VCaP (cell line): ENCODE data around the gene MYL3.

Experiments used
- H3K27ac ChIP-seq: fragments of 450-650 bp; 2 replicates; pipeline ENCODE4 v1.5.1; 2017
- TF ChIP-seq, protein P1 (sequence below): fragments of 450-650 bp; conservative IDR thresholded peaks from 2 replicates; pipeline ENCODE4 v1.5.1; 2017; ENCODE audit warnings: mild to moderate bottlenecking, moderate library complexity

Gene MYL3

DNA sequence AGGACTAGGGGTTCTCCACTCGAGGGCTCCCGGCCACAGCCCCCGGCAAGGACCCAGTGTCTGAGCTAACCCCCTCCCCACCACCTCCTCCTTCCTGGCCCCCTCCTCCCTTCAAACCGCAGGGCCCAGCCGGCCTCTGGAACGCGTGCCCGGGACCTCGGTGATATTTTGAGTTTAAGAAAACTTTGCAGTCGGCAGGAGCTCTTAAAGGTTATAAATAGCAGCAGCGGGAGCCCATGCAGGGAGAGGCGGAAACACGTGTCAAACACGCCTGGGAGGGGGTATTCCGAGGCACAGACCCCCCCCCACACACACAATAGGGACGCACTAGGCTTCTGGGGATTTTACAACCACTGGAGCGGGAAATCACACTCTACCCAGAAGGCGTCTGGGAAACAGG is 11.2 kb upstream of the MYL3 start:
- TF ChIP-seq, protein P1, sequence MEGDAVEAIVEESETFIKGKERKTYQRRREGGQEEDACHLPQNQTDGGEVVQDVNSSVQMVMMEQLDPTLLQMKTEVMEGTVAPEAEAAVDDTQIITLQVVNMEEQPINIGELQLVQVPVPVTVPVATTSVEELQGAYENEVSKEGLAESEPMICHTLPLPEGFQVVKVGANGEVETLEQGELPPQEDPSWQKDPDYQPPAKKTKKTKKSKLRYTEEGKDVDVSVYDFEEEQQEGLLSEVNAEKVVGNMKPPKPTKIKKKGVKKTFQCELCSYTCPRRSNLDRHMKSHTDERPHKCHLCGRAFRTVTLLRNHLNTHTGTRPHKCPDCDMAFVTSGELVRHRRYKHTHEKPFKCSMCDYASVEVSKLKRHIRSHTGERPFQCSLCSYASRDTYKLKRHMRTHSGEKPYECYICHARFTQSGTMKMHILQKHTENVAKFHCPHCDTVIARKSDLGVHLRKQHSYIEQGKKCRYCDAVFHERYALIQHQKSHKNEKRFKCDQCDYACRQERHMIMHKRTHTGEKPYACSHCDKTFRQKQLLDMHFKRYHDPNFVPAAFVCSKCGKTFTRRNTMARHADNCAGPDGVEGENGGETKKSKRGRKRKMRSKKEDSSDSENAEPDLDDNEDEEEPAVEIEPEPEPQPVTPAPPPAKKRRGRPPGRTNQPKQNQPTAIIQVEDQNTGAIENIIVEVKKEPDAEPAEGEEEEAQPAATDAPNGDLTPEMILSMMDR = no peak
- no peak overlapping the region for H3K27ac ChIP-seq

DNA sequence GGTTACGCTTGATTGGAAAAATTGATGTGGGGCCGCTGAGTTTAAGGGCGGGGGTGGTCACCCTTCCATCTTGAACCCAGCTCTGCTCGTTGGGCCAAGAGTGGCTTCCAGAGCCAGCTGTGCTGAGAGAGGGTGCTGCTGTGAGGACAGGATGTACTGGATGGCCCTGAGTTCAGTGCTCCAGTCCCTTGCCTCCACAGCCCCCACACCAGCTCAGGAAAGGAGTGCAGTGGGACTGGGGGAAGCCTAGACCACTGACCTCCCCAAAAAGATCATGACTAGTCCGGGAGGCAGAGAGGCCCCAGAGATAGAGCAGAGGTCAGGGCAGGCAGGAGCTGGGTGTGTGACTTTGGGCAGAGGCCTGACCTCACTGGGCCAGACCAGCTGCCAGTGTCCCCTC is 10.3 kb upstream of the MYL3 start:
- TF ChIP-seq, protein P1 = no peak
- no peak overlapping the region for H3K27ac ChIP-seq

DNA sequence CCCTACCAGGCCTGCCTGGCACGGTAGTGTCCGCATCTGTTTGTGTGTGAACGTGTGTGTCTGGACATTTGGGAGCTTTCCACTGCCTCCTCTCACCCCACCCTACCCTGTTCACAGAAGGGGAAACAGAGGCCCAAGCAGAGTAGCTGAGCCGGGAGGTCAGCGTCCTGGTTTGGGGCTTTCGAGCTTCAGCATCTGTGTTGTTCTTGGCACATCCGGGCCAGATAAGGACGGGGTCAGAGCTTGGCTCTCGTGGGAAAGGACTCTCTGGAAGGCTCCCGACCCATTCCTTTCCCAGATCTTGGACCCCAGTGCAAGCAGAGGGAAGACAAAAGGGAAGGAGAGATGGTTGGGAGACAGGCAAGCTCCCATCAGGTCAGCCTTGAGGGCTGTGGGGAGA is 8.0 kb upstream of the MYL3 start:
- TF ChIP-seq, protein P1 = no peak

DNA sequence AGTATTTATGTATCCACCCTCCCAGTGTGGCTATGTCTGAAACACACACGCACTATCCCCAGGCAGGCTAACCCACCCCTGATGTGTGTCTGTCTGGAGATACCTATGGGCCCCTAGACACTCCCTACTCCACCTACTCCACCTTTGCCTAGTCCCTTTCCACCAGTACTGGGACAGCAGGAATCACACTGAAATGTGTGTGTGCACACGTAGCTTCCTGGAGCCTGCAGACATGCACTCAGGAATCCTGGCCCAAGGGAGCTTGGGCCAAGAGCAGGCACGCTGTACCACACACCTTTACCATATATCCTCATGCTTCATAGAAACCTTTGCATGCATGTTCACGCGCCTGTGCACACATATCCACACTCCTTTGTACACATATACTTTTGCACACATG is 7.4 kb upstream of the MYL3 start:
- no peak overlapping the region for H3K27ac ChIP-seq
- TF ChIP-seq, protein P1 = no peak

More for the DNA sequence above, 8.0 kb upstream of the MYL3 start:
- no peak overlapping the region for H3K27ac ChIP-seq

DNA sequence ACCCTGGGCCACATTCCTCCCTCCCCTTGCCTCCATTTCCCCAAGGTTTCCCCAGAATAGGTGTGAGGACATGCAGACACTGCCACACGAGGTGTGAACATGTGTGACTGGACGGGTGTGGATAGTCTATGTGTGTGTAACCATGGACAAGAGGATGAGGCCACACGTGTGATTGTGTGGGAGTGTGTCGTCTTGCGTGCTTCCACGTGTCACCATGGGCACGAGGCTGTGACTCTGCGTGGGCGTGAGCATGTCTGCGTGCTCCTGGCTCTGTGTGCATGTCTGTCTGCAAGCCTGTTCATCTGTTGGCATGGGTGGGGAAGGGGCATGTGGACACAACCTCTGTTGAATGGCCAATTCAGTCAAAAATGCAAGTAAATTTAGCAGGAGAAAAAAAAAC is 6.2 kb upstream of the MYL3 start:
- TF ChIP-seq, protein P1 = no peak
- H3K27ac ChIP-seq = no peak overlapping the region

DNA sequence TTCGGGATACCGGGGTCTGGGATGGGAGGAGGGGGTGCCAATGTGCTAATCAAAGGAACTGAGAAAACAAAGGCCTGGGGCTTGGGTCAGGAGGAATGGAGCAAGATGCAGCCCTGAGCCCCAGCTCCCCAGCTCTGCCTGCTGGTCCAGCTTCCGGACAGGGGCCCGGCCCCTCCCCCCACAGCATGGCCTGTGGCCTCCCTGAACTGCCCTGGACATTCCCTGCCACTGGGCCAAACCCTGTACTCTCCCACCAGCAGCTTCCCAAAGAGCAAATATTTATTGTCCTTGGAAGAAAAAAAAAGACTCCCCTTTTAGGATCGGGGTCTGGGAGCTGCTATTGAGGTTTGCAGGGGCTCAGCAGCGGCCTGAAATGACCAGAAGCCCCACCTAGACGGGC is 5.7 kb upstream of the MYL3 start:
- H3K27ac ChIP-seq = no peak overlapping the region
- TF ChIP-seq, protein P1 = no peak

DNA sequence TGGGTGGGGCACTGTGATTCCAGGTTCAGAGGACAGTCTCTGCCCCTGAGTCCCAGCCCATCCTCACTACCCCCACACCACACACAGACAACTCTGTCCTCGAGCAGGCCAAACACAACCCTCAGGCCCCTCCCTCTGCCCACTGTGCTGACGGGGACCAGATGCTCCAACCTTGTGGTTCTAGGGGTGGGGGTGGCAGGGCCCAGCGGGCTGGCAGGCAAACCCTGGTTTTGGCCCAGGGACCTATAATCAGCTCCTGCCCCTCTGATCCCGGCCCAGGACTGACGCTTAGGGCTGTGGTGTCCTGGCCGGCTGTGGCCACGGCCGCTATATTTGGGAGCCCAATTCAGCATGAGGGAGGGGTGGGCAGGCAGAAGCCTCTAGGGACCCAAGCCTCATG is 5.0 kb upstream of the MYL3 start:
- H3K27ac ChIP-seq = no peak overlapping the region
- TF ChIP-seq, protein P1 = no peak

DNA sequence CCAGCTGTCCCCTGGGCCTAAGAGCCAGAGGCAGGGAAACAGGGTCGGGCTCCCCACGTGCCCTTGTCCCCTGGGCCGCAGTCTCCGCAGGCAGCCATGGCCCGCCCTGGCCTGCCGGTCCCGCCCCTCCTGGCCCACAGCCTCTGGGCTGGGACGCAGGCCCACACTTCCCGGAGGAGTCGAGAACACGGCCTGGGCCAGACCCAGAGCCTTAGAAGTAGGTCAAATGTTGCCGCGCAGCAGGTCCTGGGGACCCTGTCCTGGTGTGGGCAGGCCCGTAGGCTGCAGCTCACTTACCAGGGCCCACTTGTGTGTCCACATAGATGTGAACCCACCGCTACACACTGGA is 4.3 kb upstream of the MYL3 start:
- TF ChIP-seq, protein P1 = no peak
- H3K27ac ChIP-seq = no peak overlapping the region
